Heart left ventricle (tissue), 16 donors: ENCODE measurements around the gene TTC29. TPM values are rescaled to one million over a fixed set of nuclear protein-coding genes. Genes with fewer than 3 reads are reported as not detected.

Experiments
- ATAC-seq, 4 donors: fragments of 200-7000 bp; cut with Tn5 transposase; one replicate each; pipeline ENCODE4 v1.9.1; 2020 to 2022; ENCODE audit warnings: moderate library complexity in 4 of 4, mild to moderate bottlenecking in 3 of 4, moderate number of reproducible peaks in 1 of 4
- DNase-seq, 5 donors: peaks; one replicate each; pipeline ENCODE4 v3.0.0-alpha.2; 2020
- H3K27ac ChIP-seq, 12 donors: fragments of 200-600 bp; sonication (generic) in 4 of 12; one replicate each; pipeline versions ENCODE4 v1.5.0 to v1.8.0; 2016 to 2022; ENCODE audit warnings: mild to moderate bottlenecking in 2 of 12
- H3K27me3 ChIP-seq, 9 donors: fragments of 200-600 bp; sonication (generic) in 2 of 9; one replicate each; pipeline versions ENCODE4 v1.5.1 to v1.8.0; 2016 to 2022; ENCODE audit warnings: mild to moderate bottlenecking in 3 of 9
- H3K36me3 ChIP-seq, 9 donors: fragments of 200-600 bp; sonication (generic) in 2 of 9; one replicate each; pipeline versions ENCODE4 v1.5.0 to v1.8.0; 2018 to 2022; ENCODE audit warnings: mild to moderate bottlenecking in 2 of 9
- H3K4me1 ChIP-seq, 12 donors: fragments of 200-600 bp; sonication (generic) in 4 of 12; one replicate each; pipeline versions ENCODE4 v1.5.0 to v1.8.0; 2016 to 2022; ENCODE audit warnings: mild to moderate bottlenecking in 3 of 12
- H3K4me3 ChIP-seq, 12 donors: fragments of 200-600 bp; sonication (generic) in 4 of 12; one replicate each; pipeline versions ENCODE4 v1.5.0 to v1.8.0; 2017 to 2022; ENCODE audit warnings: mild to moderate bottlenecking in 9 of 12, moderate library complexity in 4 of 12
- H3K9me3 ChIP-seq, 12 donors: fragments of 200-600 bp; sonication (generic) in 4 of 12; one replicate each; pipeline versions ENCODE4 v1.5.0 to v1.8.0; 2016 to 2022; ENCODE audit warnings: mild to moderate bottlenecking in 1 of 12
- CTCF ChIP-seq, 12 donors: fragments of 200-600 bp; sonication (generic) in 4 of 12; IDR thresholded peaks; one replicate each; pipeline versions ENCODE4 v1.5.0 to v1.8.0; 2018 to 2022; ENCODE audit warnings: antibody characterized with exemption in 12 of 12, mild to moderate bottlenecking in 5 of 12
- POLR2A ChIP-seq, 2 donors: fragments of 450-650 bp; IDR thresholded peaks; one replicate each; pipeline ENCODE4 v1.6.1; 2017; ENCODE audit warnings: antibody characterized with exemption in 2 of 2, mild to moderate bottlenecking in 2 of 2, moderate library complexity in 2 of 2
- WGBS, 4 donors: extraction: QIAGEN DNeasy Blood & Tissue Kit in 2 of 4; methylation state at CpG; one replicate each; pipeline versions ENCODE4 v1.1.5 to v1.1.7; 2013 to 2018; 5-methylcytosine and 5-hydroxymethylcytosine counted together
- intact Hi-C, 10 donors: fragments of 100-400 bp; cut with DNase I; formaldehyde crosslinking; loops; one replicate each; pipeline versions ENCODE4 v1.11.1 to v1.14.2; 2022
- polyA plus RNA-seq, 2 donors: library from polyadenylated mRNA; stranded (reverse); fragments of 200-250 nt; gene quantifications; one replicate each; pipeline ENCODE4 v1.2.3, GENCODE V29; 2013
- total RNA-seq, 9 donors: library from RNA; depleted of rRNA in 2 of 9; stranded (reverse); fragments of >200 nt in 2 of 9; fragmentation: NEBNext Ultra II Directional in 3 of 9; extraction: Animal tissue kit (Norgen Biotek cat#: 25700) in 3 of 9; gene quantifications; one replicate each; pipeline versions ENCODE4 v1.1.0 to v1.2.4, GENCODE V29; 2016 to 2023
- donor health status: ischemic (EF 13 %, LVEDD 7.1; RV severe dilation, severe dysfunction).
- donor health status: healthy with polysubstance abuse.
- donor health status: DM: no; HTN: yes; CAD: no.
- donor health status: DM: no; HTN: no; CAD: no.
- donor health status: ischemic (EF 25% LVEDD 6.9; RV normal size, moderate dysfunction).
- donor health status: ischemic (EF 25% LVEDD 5.7; RV mildly dilated, moderate dysfunction).
- donor health status: healthy.
- donor health status: DM: yes; HTN: yes; CAD: no.
- donor health status: ischemic (EF 35%, LVEDD 5.7; RV mildly dilated, moderate dysfunction).
- donor health status: nonischemic (EF 11% LVEDD 7.7; RV severe dilation, severe dysfunction).
- donor health status: DM: yes; HTN: yes; CAD: no.
- donor health status: PGD.
- donor health status: ischemic (EF 29% LVEDD 5.4; RV normal size, mild dysfunction).
- donor health status: nonischemic (EF 23%, LVEDD 6.1; RV moderate dilation, normal function).

Gene TTC29
- total and polyA plus RNA-seq, 11 donors: 0.04 to 0.20 (median 0.14) TPM; not detected in 8

- TF ChIP-seq CTCF (IDR thresholded peaks at IDR 0.05): no peak
- TF ChIP-seq POLR2A (IDR thresholded peaks at IDR 0.05): no peak
- Histone ChIP-seq H3K4me1 (peaks cover 0 to 18% (median 10%) of the 10 kb centered on the region in 12 donors), H3K36me3 (no peaks in the 10 kb centered on the region), H3K4me3 (no peak overlapping the region), H3K27ac (no peak overlapping the region), H3K27me3 (peaks cover 0 to 46% (median 0%) of the 10 kb centered on the region in 9 donors), H3K9me3 (no peaks in the 10 kb centered on the region)
- ATAC-seq (no peak), DNase-seq (no peak)
- intact Hi-C loops: no loop called here
Measured at GRCh38 chr4:146949559-146949958, 3.9 kb upstream of the TTC29 start.

- no peak for TF ChIP-seq POLR2A (IDR thresholded peaks at IDR 0.05)
- no peak for TF ChIP-seq CTCF (IDR thresholded peaks at IDR 0.05)
- WGBS, 4 donors: 78 to 83% (median 81%) methylated on average over 3 of the region's 3 CpGs
- DNase-seq: no peak
- H3K36me3 ChIP-seq: no peaks in the 10 kb centered on the region
- H3K4me3 ChIP-seq: no peak overlapping the region
- H3K27ac ChIP-seq: no peak overlapping the region
- intact Hi-C loops: no loop called here
- H3K27me3 ChIP-seq: peaks cover 0 to 4% (median 0%) of the 10 kb centered on the region in 9 donors
- peaks cover 0 to 3% (median 0%) of the 10 kb centered on the region in 12 donors for H3K9me3 ChIP-seq
- ATAC-seq: no peak
- peaks cover 0 to 18% (median 10%) of the 10 kb centered on the region in 12 donors for H3K4me1 ChIP-seq
Measured at GRCh38 chr4:146943691-146944375, 1.8 kb downstream of the TTC29 start.

- no peak for TF ChIP-seq POLR2A (IDR thresholded peaks at IDR 0.05)
- no peak for TF ChIP-seq CTCF (IDR thresholded peaks at IDR 0.05)
- Histone ChIP-seq H3K36me3 (no peaks in the 10 kb centered on the region), H3K27ac (no peak overlapping the region), H3K4me3 (no peak overlapping the region), H3K4me1 (peaks cover 0 to 3% (median 0%) of the 10 kb centered on the region in 12 donors), H3K27me3 (peaks cover 0 to 7% (median 0%) of the 10 kb centered on the region in 9 donors), H3K9me3 (no peaks in the 10 kb centered on the region)
- ATAC-seq: no peak
- intact Hi-C loops: no loop called here
- no peak for DNase-seq
- 74 to 86% (median 81%) methylated on average over 1 of the region's 1 CpG for WGBS, 4 donors
Measured at GRCh38 chr4:146932116-146932515, 13.5 kb downstream of the TTC29 start.

- ATAC-seq: no peak
Measured at GRCh38 chr4:146930673-146931072, 15.0 kb downstream of the TTC29 start.

More at GRCh38 chr4:146930673-146931072, 15.0 kb downstream of the TTC29 start:
- 86 to 95% (median 91%) methylated on average over 2 of the region's 2 CpGs for WGBS, 4 donors
- TF ChIP-seq POLR2A (IDR thresholded peaks at IDR 0.05): no peak
- TF ChIP-seq CTCF (IDR thresholded peaks at IDR 0.05): no peak
- DNase-seq: no peak
- Histone ChIP-seq H3K9me3 (no peaks in the 10 kb centered on the region), H3K4me3 (no peak overlapping the region), H3K36me3 (no peaks in the 10 kb centered on the region), H3K27ac (no peak overlapping the region), H3K4me1 (peaks cover 0 to 3% (median 0%) of the 10 kb centered on the region in 12 donors), H3K27me3 (peaks cover 0 to 7% (median 0%) of the 10 kb centered on the region in 9 donors)
- intact Hi-C loops: no loop called here
